Body of pancreas (tissue), 4 donors: Measurements from ENCODE around the gene DMD. TPM values are rescaled to one million over a fixed set of nuclear protein-coding genes. Genes with fewer than 3 reads are reported as not detected.

Experiments used
- ATAC-seq: fragments of 150-250 bp; one replicate; pipeline ENCODE4 v1.9.1; 2016
- DNase-seq, 4 donors: peaks; one replicate each; pipeline ENCODE4 v3.0.0-alpha.2; 2019
- H3K27ac ChIP-seq, 4 donors: fragments of 200-600 bp; sonication (generic); 1 replicate in 3 of 4; 2 replicates in 1 of 4; pipeline versions ENCODE4 v1.5.1 to v1.6.1; 2016 to 2019; ENCODE audit warnings: mild to moderate bottlenecking in 1 of 4, mixed read lengths in 1 of 4, moderate library complexity in 1 of 4
- H3K27me3 ChIP-seq, 2 donors: fragments of 200-600 bp; sonication (generic); one replicate each; pipeline ENCODE4 v1.6.0; 2016; ENCODE audit warnings: mild to moderate bottlenecking in 1 of 2
- H3K36me3 ChIP-seq, 2 donors: fragments of 200-600 bp; sonication (generic); replicated peaks in 1 of 2; 2 replicates each; pipeline ENCODE4 v1.5.1; 2016; ENCODE audit warnings: low read depth in 2 of 2; ENCODE audit not compliant: insufficient read depth in 1 of 2
- H3K4me1 ChIP-seq: fragments of 200-600 bp; sonication (generic); one replicate; pipeline ENCODE4 v1.6.0; 2016
- H3K4me3 ChIP-seq, 2 donors: fragments of 200-600 bp; sonication (generic); 1 replicate in 1 of 2; 2 replicates in 1 of 2; pipeline ENCODE4 v1.5.1; 2016 to 2019
- H3K9me3 ChIP-seq, 3 donors: fragments of 200-600 bp; sonication (generic); 1 replicate in 2 of 3; 2 replicates in 1 of 3; pipeline ENCODE4 v1.5.1; 2016
- POLR2A ChIP-seq, 3 donors: fragments of 450-650 bp; IDR thresholded peaks; one replicate each; pipeline ENCODE4 v1.6.1; 2016; ENCODE audit warnings: antibody characterized with exemption in 3 of 3, mild to moderate bottlenecking in 2 of 3
- WGBS, 2 donors: methylation state at CpG; one replicate each; pipeline ENCODE4 v1.1.5; 2017; 5-methylcytosine and 5-hydroxymethylcytosine counted together
- intact Hi-C: fragments of 100-400 bp; cut with DNase I; formaldehyde crosslinking; loops from one replicate; pipeline ENCODE4 v1.15.1; 2023
- total RNA-seq, 2 donors: library from RNA; depleted of rRNA; stranded (reverse); fragments of >200 nt; gene quantifications; one replicate each; pipeline ENCODE4 v1.1.0, GENCODE V29; 2016
- TF ChIP-seq, protein P1 (sequence below), 7 experiments: fragments of 450-650 bp in 4 of 7; fragments of 200-600 bp in 3 of 7; sonication (generic) in 3 of 7; IDR thresholded peaks; one replicate each; pipeline ENCODE4 v1.5.1; 2016 to 2019; ENCODE audit warnings: antibody characterized with exemption in 7 of 7

DMD gene
- total RNA-seq, 2 donors from 2014 or later = 28.5 to 38.6 TPM

DNA sequence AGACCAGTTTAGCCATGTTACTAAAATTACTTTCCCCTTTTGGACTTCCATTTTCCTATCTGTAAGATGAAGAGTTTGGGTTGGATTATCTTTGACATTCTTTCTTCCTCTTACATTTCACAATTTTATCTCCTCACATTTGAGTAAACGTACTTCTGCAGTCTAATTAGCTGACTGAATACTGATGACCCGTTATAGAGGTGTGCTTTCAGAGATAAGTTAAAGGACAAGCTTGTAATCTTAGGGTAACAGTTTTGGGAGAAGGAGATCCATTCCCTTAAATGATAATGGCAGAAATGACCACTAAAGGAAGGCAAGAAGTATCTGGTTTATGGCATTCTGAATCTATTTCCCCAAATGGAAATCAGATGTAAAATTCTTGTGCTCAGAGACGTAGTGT is 1916.9 kb downstream of the DMD start:
- H3K4me3 ChIP-seq = no peak overlapping the region
- no peaks in the 10 kb centered on the region for H3K36me3 ChIP-seq
- intact Hi-C loops = loop anchor here (5.0 kb wide), 1 partner anchor 257 kb away; no protein-coding TSS in a partner anchor
- DNase-seq = no peak
- H3K9me3 ChIP-seq = no peaks in the 10 kb centered on the region
- ATAC-seq = no peak
- WGBS, 2 donors = 55 to 57% methylated on average over 3 of the region's 3 CpGs
- H3K4me1 ChIP-seq = no peaks in the 10 kb centered on the region
- no peak for TF ChIP-seq POLR2A (IDR thresholded peaks at IDR 0.05)
- TF ChIP-seq, protein P1, sequence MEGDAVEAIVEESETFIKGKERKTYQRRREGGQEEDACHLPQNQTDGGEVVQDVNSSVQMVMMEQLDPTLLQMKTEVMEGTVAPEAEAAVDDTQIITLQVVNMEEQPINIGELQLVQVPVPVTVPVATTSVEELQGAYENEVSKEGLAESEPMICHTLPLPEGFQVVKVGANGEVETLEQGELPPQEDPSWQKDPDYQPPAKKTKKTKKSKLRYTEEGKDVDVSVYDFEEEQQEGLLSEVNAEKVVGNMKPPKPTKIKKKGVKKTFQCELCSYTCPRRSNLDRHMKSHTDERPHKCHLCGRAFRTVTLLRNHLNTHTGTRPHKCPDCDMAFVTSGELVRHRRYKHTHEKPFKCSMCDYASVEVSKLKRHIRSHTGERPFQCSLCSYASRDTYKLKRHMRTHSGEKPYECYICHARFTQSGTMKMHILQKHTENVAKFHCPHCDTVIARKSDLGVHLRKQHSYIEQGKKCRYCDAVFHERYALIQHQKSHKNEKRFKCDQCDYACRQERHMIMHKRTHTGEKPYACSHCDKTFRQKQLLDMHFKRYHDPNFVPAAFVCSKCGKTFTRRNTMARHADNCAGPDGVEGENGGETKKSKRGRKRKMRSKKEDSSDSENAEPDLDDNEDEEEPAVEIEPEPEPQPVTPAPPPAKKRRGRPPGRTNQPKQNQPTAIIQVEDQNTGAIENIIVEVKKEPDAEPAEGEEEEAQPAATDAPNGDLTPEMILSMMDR (IDR thresholded peaks at IDR 0.05) = no peak
- H3K27ac ChIP-seq = no peak overlapping the region
- no peaks in the 10 kb centered on the region for H3K27me3 ChIP-seq

DNA sequence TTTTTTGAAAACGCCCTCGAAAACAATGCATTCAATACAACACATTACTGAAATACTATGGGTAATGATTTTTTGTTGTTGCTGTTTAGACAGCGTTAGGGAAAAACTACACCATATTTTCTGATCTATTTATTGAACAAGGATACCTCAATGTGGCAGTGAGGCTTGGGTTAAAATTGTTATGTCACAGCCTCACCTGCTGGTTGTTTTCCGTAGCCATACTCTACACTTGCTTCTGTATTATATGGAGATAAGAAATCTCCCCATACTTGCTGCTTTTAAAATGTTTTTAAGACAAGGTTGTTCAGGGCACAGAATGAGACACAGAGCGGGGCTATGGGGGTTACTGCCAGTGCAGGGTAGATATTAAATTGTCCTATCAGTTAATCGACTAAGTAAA is 1917.9 kb downstream of the DMD start:
- H3K9me3 ChIP-seq = no peaks in the 10 kb centered on the region
- ATAC-seq (no peak), DNase-seq (peak in 3 of 4 donors; percentile 12 to 25 (median 23))
- no peak overlapping the region for H3K4me3 ChIP-seq
- intact Hi-C loops = loop anchor here (5.0 kb wide), 1 partner anchor 256 kb away; no protein-coding TSS in a partner anchor
- H3K27me3 ChIP-seq = no peaks in the 10 kb centered on the region
- no peaks in the 10 kb centered on the region for H3K36me3 ChIP-seq
- H3K4me1 ChIP-seq = no peaks in the 10 kb centered on the region
- H3K27ac ChIP-seq = no peak overlapping the region
- TF ChIP-seq, protein P1 (IDR thresholded peaks at IDR 0.05) = peak in 6 of 7 experiments; percentile 25 to 73 (median 63)
- no peak for TF ChIP-seq POLR2A (IDR thresholded peaks at IDR 0.05)
- WGBS, 2 donors = 25 to 29% methylated on average over 6 of the region's 6 CpGs

DNA sequence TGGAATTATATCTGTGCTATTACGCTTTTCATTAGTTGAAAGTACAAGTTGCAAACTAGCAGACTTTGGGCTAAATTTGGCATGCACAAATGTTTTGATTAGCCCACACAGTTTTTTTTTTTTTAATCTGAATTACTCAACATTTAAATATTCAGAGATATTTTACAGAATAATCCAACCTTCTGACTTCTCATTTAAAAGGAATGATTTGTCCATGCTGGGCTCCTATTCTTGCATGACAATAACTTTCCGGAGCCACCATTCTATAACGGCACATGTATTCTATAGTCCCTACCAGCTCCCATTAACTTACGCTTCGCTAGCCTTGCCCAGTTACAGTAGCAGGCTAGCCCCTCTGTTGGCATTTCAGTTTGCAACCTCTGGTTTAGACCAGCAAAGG is 1920.2 kb downstream of the DMD start:
- H3K4me1 ChIP-seq = no peaks in the 10 kb centered on the region
- no peak overlapping the region for H3K4me3 ChIP-seq
- DNase-seq (no peak), ATAC-seq (no peak)
- TF ChIP-seq POLR2A (IDR thresholded peaks at IDR 0.05) = no peak
- TF ChIP-seq, protein P1 (IDR thresholded peaks at IDR 0.05) = no peak
- intact Hi-C loops = loop anchor here (5.0 kb wide), 1 partner anchor 254 kb away; no protein-coding TSS in a partner anchor
- no peak overlapping the region for H3K27ac ChIP-seq
- 96 to 97% methylated on average over 5 of the region's 5 CpGs for WGBS, 2 donors
- H3K9me3 ChIP-seq = no peaks in the 10 kb centered on the region
- no peaks in the 10 kb centered on the region for H3K36me3 ChIP-seq
- no peaks in the 10 kb centered on the region for H3K27me3 ChIP-seq

DNA sequence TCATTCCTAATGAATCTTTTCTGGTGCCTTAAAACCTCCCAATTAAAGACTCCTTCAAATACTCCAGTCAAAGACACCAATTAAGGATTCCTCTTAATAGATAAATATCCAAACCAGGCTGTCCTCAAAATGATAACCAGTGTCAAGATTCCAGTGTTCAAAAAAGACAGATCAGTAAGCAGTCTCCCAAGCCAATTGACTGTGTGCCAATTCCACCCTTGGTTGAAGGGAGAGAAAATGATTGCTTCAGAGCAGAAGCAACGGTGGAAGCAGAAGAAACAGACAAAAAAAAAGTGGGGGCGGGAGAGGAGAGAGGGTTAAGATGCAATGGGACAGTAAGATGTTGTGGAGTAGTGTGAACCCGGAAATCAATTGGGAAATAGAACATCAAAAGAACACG is 1923.5 kb downstream of the DMD start:
- WGBS, 2 donors = 48 to 49% methylated on average over 4 of the region's 4 CpGs
- Histone ChIP-seq H3K27me3 (no peaks in the 10 kb centered on the region), H3K4me1 (no peaks in the 10 kb centered on the region), H3K36me3 (no peaks in the 10 kb centered on the region), H3K9me3 (no peaks in the 10 kb centered on the region), H3K4me3 (no peak overlapping the region), H3K27ac (no peak overlapping the region)
- ATAC-seq (no peak), DNase-seq (no peak)
- no peak for TF ChIP-seq POLR2A (IDR thresholded peaks at IDR 0.05)
- TF ChIP-seq, protein P1 (IDR thresholded peaks at IDR 0.05) = no peak
- intact Hi-C loops = no loop called here

DNA sequence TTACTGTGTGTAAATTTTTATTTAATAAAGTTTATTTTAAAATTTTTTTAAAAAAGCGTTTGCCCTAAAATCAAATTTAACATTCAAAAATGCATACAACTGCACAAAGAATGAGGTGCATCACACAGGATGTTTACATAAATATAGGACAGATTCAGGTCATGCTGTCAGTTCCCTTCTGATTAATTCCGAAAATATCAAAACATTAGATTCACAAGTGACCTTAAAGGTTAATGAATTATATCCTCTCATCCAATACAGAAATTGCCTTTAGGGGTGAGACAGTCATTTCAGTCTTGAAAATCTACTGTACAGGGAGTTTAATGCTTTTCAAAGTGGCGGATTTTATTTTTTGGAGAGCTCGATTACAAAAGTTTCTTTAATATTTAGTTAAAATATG is 1930.8 kb downstream of the DMD start:
- TF ChIP-seq POLR2A (IDR thresholded peaks at IDR 0.05) = no peak
- TF ChIP-seq, protein P1 (IDR thresholded peaks at IDR 0.05) = no peak
- Histone ChIP-seq H3K36me3 (no peaks in the 10 kb centered on the region), H3K4me3 (no peak overlapping the region), H3K9me3 (no peaks in the 10 kb centered on the region), H3K4me1 (no peaks in the 10 kb centered on the region), H3K27ac (no peak overlapping the region), H3K27me3 (no peaks in the 10 kb centered on the region)
- ATAC-seq (no peak), DNase-seq (no peak)
- intact Hi-C loops = no loop called here
- WGBS, 2 donors = 68 to 79% methylated on average over 4 of the region's 4 CpGs
